ENCODE results near the gene TNFSF18.

DNA sequence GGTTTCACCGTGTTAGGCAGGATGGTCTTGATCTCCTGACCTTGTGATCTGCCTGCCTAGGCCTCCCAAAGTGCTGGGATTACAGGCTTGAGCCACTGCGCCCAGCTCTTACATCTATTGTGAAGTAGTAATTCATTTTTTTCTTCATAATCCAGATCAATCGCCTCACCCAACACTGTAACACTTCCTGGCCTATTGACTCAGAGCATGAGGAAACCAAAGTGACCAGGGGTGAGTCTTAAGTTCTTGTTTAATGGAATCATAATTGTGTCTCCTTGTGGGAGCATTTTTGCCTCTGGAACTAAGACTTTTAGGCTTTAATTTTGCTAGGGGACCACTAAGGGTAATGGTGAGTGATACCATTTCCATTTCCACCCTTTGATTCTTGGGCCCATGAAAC is 27.4 kb downstream of the TNFSF18 start:
- TF ChIP-seq POLR2A (IDR thresholded peaks at IDR 0.05): no peak
- TF ChIP-seq, protein P1, sequence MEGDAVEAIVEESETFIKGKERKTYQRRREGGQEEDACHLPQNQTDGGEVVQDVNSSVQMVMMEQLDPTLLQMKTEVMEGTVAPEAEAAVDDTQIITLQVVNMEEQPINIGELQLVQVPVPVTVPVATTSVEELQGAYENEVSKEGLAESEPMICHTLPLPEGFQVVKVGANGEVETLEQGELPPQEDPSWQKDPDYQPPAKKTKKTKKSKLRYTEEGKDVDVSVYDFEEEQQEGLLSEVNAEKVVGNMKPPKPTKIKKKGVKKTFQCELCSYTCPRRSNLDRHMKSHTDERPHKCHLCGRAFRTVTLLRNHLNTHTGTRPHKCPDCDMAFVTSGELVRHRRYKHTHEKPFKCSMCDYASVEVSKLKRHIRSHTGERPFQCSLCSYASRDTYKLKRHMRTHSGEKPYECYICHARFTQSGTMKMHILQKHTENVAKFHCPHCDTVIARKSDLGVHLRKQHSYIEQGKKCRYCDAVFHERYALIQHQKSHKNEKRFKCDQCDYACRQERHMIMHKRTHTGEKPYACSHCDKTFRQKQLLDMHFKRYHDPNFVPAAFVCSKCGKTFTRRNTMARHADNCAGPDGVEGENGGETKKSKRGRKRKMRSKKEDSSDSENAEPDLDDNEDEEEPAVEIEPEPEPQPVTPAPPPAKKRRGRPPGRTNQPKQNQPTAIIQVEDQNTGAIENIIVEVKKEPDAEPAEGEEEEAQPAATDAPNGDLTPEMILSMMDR (IDR thresholded peaks at IDR 0.05): no peak
